HUES64 (cell line): ENCODE results near the gene ATP11A.
"Not testable (repeated sequence)": the region's sequence is repeated elsewhere in the genome, so short reads cannot be mapped to it uniquely, and the experiment has no call there.

Source experiments
- H3K27ac ChIP-seq: 2 replicates; pipeline ENCODE4 v1.7.0; 2013; ENCODE audit warnings: low read depth, low read length, inconsistent platforms
- H3K27me3 ChIP-seq: 2 replicates; pipeline ENCODE4 v1.6.1; 2013; ENCODE audit warnings: mild to moderate bottlenecking, low read length; ENCODE audit not compliant: insufficient read depth
- H3K36me3 ChIP-seq: 2 replicates; pipeline ENCODE4 v1.6.1; 2013; ENCODE audit warnings: mild to moderate bottlenecking, low read length; ENCODE audit not compliant: insufficient read depth
- H3K4me1 ChIP-seq: 2 replicates; pipeline ENCODE4 v1.6.1; 2013; ENCODE audit warnings: mild to moderate bottlenecking, low read length, moderate library complexity; ENCODE audit not compliant: insufficient read depth
- H3K4me3 ChIP-seq: 2 replicates; pipeline ENCODE4 v1.5.1; 2013; ENCODE audit warnings: mild to moderate bottlenecking, low read length, moderate library complexity
- H3K9ac ChIP-seq: 2 replicates; pipeline ENCODE4 v1.6.1; 2013; ENCODE audit warnings: mild to moderate bottlenecking, low read depth, low read length
- H3K9me3 ChIP-seq: 2 replicates; pipeline ENCODE4 v1.6.1; 2013; ENCODE audit warnings: low read depth, low read length; ENCODE audit not compliant: insufficient read depth
- WGBS: fragments of 150-250, 120-280 bp; methylation state at CpG from one replicate; pipeline ENCODE4 v1.1.7; 2013; ENCODE audit warnings: missing lambda C conversion rate; 5-methylcytosine and 5-hydroxymethylcytosine counted together

ATP11A gene

DNA sequence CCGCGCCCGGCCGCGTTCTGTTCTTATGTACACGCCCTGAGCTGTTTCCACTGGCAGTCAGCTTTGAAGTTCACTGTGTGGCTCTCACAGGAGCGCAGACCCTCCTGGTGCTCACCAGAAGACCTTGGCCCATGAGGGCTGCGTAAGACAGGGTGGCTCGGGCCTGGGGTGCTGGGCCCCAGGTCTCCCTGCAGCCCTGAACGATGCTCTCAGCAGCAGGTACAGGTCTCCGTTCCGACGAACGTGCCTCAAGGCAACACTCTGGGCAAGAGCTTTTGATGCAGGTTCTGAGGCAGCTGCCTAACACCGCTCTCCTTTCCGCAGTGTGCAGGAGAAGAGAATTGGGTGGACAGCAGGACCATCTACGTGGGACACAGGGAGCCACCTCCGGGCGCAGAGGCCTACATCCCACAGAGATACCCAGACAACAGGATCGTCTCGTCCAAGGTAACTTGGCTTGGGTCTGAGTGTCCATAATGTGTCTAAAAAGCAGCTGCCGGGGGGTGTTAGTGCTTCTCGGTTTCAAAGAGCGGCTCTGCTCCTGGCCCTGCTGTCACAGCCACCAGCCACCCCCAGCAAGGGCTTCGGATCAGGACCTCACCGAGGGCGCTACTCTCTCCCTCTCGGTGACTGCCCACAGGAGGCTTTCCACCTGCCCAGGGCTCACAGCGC lies 95.1 kb downstream of the ATP11A start:
- Histone ChIP-seq H3K4me3 (no peak overlapping the region), H3K9me3 (peaks cover 10% of the 10 kb centered on the region; the same call in 1 of the 2 replicates), H3K36me3 (peaks cover 35% of the 10 kb centered on the region), H3K4me1 (peaks cover 19% of the 10 kb centered on the region), H3K27ac (no peak overlapping the region), H3K9ac (no peak overlapping the region), H3K27me3 (no peaks in the 10 kb centered on the region)
- 96% methylated on average over 29 of the region's 29 CpGs for WGBS

DNA sequence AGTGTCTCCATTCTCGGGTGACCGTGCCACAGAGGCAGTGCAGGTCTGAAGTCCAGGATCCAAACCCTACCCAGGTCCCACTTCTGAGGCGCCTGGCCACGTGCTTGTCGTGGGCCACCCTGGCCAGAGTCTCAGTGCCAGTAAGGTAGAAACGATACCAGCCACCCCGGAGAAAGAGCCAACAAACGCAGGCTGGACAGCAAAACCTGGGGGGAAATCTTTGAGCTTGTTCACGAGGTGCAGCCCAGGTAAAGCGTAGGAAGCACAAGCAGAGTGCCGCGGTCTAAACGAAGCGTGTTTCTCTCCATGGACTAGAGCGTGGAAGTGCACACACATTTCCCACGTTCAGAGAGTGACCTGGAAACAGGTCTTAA lies 95.6 kb downstream of the ATP11A start:
- no peak overlapping the region for H3K27ac ChIP-seq
- H3K9ac ChIP-seq = no peak overlapping the region
- peaks cover 14% of the 10 kb centered on the region for H3K4me1 ChIP-seq
- peaks cover 10% of the 10 kb centered on the region; the same call in 1 of the 2 replicates for H3K9me3 ChIP-seq
- 95% methylated on average over 16 of the region's 16 CpGs for WGBS
- no peak overlapping the region for H3K4me3 ChIP-seq
- peaks cover 35% of the 10 kb centered on the region for H3K36me3 ChIP-seq
- no peaks in the 10 kb centered on the region for H3K27me3 ChIP-seq

DNA sequence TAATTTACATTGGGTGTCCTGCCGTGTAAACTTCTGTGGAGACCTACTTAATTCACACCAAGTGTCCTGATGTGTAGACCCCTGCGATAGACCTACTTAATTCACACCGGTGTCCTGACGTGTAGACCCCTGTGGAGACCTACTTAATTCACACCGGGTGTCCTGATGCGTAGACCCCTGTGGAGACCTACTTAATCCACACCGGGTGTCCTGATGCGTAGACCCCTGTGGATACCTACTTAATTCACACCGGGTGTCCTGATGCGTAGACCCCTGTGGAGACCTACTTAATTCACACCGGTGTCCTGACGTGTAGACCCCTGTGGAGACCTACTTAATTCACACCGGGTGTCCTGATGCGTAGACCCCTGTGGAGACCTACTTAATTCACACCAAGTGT lies 97.0 kb downstream of the ATP11A start:
- not testable (repeated sequence) for H3K9ac ChIP-seq, H3K27me3 ChIP-seq, H3K4me1 ChIP-seq, H3K27ac ChIP-seq, H3K9me3 ChIP-seq, H3K4me3 ChIP-seq
- 91% methylated on average over 14 of the region's 14 CpGs for WGBS
- peaks cover 35% of the 10 kb centered on the region for H3K36me3 ChIP-seq

DNA sequence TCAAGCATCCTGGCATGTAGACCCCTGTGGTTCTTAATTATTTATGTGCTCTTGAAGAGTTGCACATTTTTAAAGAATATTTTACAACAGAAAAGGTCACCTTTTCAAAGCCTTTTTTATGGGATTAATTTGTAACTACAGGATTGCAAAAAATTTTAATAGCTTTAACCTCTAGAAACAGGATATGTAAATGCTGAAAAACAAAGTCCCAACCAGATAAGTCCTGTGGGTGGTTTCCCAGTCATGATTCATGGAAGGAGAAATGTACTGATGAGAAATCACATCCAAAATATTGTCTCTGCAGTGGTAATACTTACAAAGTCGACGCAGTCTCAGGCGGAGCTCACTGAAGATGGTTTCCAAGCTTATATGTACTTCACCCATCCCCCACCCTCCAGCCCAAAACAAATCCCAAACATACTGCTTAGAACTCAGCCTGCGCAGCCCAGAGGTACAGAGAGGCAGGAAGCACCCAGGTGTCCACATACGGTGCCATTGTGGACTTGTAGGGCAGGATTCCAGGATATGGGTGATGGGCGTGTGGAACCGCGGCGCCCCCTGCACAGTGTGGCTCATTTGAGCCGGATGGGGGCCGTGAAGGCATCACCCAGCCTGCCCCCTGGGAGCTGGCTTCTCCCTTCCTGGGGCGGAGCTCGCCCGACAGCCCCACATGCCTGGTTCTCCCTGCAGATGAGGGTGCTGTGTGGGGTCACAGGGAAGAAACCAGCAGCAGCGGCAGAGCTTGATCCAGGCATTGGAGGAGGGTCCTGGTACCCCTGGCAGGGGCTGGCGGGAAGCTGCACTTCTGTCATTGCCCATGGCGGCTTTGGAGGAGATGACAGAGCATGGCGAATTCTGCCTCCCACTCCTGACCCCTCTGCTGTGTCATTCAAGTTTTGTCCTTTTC lies 101.2 kb downstream of the ATP11A start:
- Histone ChIP-seq H3K27me3 (no peaks in the 10 kb centered on the region), H3K9ac (no peak overlapping the region), H3K9me3 (peaks cover 10% of the 10 kb centered on the region; the same call in 1 of the 2 replicates), H3K4me3 (no peak overlapping the region), H3K36me3 (peaks cover 35% of the 10 kb centered on the region), H3K4me1 (no peaks in the 10 kb centered on the region), H3K27ac (no peak overlapping the region)
- 87% methylated on average over 18 of the region's 18 CpGs for WGBS

DNA sequence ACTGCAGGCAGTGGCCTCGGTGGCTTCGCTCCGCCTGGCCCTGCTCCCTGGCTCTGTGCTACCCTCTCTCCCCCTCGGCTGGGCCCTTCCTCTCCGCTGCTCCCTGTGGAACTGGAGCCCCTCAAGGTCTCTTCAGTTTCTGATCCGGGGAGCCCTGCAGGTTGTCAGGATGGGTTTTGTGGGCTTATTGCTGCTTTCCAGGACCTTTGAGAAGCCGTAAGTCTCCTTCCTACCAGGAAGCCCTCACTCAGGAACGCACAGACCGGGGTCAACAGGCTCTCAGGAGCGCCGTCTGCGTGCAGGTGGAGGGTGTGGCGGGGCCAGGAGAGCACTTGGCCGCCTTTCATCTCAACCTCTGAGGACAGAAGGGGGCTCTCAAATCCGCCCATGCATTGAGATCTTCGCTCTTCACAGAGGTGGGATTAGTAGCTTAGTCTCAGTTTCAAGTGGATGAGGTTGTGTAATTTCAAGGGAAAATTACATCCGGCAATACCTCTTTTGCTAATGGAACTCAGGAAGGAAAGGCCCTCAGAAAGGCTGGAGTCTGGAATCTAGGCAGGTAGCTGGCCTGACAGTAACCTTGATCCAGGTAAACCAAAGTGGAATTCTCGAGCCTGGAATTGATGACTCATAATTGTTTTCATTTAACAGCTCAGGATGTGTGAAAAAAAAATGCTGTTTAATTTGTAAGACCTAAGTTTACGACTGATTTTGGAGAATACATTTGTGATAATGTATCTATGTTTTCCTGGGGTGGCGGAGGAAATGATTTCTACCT lies 102.0 kb downstream of the ATP11A start:
- Histone ChIP-seq H3K27ac (no peak overlapping the region), H3K27me3 (no peaks in the 10 kb centered on the region), H3K36me3 (peaks cover 36% of the 10 kb centered on the region), H3K9ac (no peak overlapping the region), H3K4me3 (no peak overlapping the region), H3K9me3 (peaks cover 10% of the 10 kb centered on the region; the same call in 1 of the 2 replicates), H3K4me1 (no peaks in the 10 kb centered on the region)
- 89% methylated on average over 20 of the region's 20 CpGs for WGBS

DNA sequence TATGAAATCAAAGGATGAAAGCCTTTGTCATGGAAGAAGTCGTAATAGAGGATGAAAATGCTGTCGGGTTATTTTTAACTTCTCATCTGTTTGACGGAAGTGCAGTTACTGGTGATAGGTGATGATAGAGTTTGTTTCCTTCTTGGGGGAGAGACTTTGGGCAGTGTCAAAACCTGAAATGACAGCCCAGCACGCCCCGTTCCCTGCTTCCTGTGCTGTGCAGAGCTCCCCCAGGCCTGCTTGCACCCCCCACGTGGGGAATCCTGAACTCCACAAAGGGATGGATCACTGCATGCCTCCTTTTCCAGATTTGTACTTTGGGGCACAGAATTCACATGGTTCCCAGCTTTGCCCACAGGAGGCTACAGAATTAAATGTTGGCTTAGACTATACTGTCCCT lies 102.7 kb downstream of the ATP11A start:
- Histone ChIP-seq H3K9me3 (peaks cover 10% of the 10 kb centered on the region; the same call in 1 of the 2 replicates), H3K4me3 (no peak overlapping the region), H3K36me3 (peaks cover 36% of the 10 kb centered on the region), H3K27me3 (no peaks in the 10 kb centered on the region), H3K4me1 (no peaks in the 10 kb centered on the region), H3K9ac (no peak overlapping the region), H3K27ac (no peak overlapping the region)
- 90% methylated on average over 6 of the region's 6 CpGs for WGBS

DNA sequence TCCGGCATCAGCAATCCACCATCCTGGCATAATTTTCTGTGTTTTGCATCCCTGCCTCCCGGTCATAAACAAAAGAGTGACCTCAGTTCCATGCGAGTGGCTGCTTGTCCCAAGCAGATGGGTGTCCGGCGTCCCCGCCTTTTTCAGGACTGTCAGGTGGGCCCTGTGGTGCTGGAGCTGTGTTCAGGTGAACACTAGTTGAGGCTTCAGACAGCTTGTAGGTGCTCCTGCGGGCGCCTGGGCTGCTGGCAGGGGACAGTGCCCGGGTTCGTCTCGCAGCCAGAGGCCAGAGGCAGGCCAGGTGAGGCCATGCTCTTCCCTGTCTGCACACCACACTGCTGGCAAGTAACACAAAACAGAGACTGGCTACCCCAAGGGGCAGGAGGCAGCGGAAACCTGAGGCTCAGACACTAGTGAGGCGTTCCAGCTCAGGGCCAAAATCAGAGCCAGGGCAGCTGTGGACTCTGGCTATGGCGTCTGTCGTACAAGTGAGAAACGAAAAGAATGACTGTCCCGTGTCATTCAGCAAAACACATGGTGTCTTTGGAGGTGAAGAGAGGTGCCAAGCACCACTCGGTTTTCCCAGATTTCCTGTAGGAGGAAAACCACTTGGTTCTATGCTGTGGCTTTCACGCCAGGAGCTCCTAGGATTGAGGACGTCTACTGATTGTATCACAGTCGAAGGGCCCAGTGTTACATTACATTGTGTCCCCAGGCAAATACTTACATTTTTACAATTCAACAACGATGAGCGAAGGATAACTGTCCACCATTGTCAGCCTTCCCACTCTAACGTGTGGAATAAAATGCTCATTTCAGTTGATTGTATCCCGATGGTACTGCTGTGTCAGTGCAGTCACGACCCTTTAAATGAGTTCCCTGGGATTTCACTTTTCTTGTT lies 104.0 kb downstream of the ATP11A start:
- Histone ChIP-seq H3K27me3 (no peaks in the 10 kb centered on the region), H3K4me3 (no peak overlapping the region), H3K9me3 (0 out of 2 replicates have a peak, but pooled peaks cover 2% of the 10 kb centered on the region), H3K36me3 (peaks cover 26% of the 10 kb centered on the region), H3K4me1 (no peaks in the 10 kb centered on the region), H3K9ac (no peak overlapping the region), H3K27ac (no peak overlapping the region)
- WGBS = 95% methylated on average over 26 of the region's 26 CpGs

DNA sequence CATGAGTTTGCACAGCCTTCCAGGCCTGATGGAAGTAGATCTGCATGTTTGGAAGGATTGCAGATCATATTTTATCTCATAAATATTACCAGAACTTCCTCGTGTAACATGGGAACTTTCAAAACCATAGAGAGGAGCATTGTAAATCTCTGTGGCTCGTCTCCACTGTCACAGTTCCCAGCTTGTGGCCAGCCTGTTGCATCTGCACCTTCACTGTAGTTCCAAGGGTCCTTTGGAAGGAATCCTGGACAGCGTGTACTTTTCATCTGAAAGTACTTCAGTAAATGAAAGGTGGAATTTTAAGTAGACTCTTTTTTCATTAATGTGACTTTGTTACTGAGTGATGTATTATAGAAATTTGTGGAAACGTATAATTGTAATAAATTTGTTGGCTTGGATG lies 105.4 kb downstream of the ATP11A start:
- Histone ChIP-seq H3K27ac (no peak overlapping the region), H3K9me3 (no peaks in the 10 kb centered on the region; the same call in 1 of the 2 replicates), H3K4me1 (no peaks in the 10 kb centered on the region), H3K27me3 (no peaks in the 10 kb centered on the region), H3K4me3 (no peak overlapping the region), H3K36me3 (peaks cover 19% of the 10 kb centered on the region), H3K9ac (no peak overlapping the region)
- 93% methylated on average over 4 of the region's 4 CpGs for WGBS

DNA sequence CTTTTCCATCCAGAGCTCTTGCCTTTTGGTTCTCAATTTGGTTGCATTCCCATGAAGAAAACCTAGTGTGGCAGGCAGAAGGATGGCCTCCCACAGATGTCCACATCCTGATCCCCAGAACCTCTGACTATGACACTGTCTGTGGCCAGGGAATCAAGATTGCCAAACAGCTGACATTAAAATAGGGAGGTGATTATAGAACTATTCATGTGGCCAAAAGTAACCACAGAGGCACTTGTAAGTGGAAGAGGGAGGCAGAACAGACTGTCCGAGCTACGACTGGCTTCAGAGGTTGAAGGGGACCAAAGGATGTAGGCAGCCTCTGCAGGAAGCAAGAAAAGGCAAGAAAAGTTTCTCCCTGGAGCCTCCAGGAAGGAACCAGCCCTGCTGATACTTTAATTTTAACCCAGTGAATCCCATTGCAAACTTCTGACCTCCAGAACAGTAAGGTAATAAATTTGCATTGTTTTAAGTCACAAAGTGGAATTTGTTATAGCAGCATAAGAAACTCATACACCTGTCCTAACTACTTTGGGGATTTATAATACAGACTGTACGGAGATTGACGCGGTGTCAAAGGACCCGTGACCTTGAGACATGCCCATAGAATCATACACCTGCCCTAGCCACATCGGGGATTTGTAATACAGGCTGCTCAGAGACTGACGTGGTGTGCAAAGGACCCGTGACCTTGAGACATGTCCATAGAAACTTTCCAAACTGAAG lies 106.5 kb downstream of the ATP11A start:
- 94% methylated on average over 9 of the region's 9 CpGs for WGBS
- H3K4me1 ChIP-seq = no peaks in the 10 kb centered on the region
- H3K9me3 ChIP-seq = no peaks in the 10 kb centered on the region; the same call in 1 of the 2 replicates
- no peaks in the 10 kb centered on the region for H3K27me3 ChIP-seq
- no peak overlapping the region for H3K27ac ChIP-seq
- no peak overlapping the region for H3K4me3 ChIP-seq
- no peak overlapping the region for H3K9ac ChIP-seq
- peaks cover 19% of the 10 kb centered on the region for H3K36me3 ChIP-seq

DNA sequence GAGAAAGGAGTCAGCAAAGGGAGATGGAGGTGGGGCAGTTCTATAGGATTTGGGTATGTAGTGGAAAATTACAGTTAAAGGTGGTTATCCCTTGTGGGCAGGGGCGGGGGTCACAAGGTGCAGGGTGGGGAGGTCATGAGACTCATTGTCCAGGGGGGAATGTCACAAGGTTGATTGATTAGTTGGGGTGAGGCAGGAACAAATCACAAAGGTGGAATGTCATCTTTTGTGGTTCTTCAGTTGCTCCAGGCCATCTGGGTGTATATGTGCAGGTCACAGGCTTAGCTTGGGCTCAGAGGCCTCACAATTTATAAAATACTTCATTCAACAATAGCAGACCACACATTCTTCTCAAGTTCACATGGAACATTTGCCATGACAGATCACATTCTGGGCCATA lies 109.6 kb downstream of the ATP11A start:
- Histone ChIP-seq H3K27ac (no peak overlapping the region), H3K4me1 (peaks cover 4% of the 10 kb centered on the region), H3K27me3 (no peaks in the 10 kb centered on the region), H3K4me3 (no peak overlapping the region), H3K9me3 (no peaks in the 10 kb centered on the region; the same call in 1 of the 2 replicates), H3K36me3 (peaks cover 9% of the 10 kb centered on the region; the same call in 1 of the 2 replicates), H3K9ac (no peak overlapping the region)
- 96% methylated on average over 1 of the region's 1 CpG for WGBS
